Pulmonary artery endothelial cell (primary cell): ENCODE data around the gene SPRYD4. TPM values are rescaled to one million over a fixed set of nuclear protein-coding genes. Genes with fewer than 3 reads are reported as not detected.

Experiments used
- DNase-seq: peaks from one replicate; pipeline ENCODE4 v3.0.0-alpha.2; 2011; ENCODE audit warnings: low read depth, low spot score
- total RNA-seq: library from RNA; depleted of rRNA; stranded (reverse); fragments of >200 nt; gene quantifications from 2 replicates; pipeline ENCODE4 v1.2.3, GENCODE V29; 2014

The SPRYD4 gene
- total RNA-seq, 1 donor from 2014 or later: 1.7 TPM

DNA sequence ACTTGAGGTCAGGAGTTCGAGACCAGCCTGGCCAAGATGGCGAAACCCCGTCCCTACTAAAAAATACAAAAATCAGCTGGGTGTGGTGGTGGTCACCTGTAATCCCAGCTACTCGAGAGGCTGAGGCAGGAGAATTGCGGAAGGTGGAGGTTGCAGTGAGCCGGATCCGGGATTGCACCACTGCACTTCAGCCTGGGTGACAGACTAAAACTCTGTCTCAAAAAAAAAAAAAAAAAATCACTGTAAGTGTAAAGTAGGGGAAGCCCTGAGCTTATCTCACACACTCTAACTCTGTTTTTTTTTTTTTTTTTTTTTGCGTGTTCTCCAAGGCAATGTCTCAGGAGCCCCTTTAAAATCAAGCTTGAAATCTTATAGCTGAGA is 52.8 kb downstream of the SPRYD4 start:
- DNase-seq: no peak

DNA sequence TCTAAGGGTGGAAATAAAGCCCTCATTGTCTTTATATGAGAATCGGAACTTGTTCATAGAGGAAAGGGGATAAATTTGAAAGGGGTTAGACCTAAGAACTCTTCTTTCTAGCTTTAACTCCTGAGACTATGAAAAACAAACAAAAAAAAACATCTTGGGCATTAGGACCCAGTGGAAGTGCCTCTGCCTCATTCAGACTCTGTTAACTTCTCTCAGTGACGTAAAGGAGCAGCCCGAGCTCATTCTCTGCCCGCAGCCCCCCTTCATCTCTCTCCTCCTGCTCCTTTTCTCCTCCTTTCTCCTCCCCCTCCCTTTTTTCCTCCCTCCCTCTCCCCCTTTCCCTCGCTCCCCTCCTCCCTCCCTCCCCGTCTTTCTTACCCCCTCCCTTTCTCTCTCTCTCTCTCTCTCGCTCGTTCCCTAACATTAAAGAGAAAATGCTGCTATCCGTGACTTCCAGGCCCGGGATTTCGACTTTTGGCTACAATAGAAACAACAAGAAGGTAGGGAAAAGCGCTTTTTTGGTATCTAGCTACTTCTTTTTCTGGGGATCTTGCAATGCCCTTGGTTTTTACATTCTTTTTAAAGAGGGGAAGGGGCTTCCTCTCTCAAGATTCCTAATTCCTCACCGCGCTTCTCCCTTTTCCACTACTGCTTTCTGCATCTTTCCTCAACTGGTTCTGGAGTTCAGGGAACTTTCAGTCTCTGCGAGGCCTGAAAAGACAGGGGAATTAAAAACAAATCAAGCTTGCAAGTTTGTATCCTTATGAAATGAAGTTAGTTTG is 53.4 kb downstream of the SPRYD4 start, which contains the start of gene RBMS2:
TSS of gene RBMS2 (plus strand) at position 231 of the 782 bp plus-strand sequence. CDS start at position 435, 204 bp downstream.
- peak; percentile 85 for DNase-seq

DNA sequence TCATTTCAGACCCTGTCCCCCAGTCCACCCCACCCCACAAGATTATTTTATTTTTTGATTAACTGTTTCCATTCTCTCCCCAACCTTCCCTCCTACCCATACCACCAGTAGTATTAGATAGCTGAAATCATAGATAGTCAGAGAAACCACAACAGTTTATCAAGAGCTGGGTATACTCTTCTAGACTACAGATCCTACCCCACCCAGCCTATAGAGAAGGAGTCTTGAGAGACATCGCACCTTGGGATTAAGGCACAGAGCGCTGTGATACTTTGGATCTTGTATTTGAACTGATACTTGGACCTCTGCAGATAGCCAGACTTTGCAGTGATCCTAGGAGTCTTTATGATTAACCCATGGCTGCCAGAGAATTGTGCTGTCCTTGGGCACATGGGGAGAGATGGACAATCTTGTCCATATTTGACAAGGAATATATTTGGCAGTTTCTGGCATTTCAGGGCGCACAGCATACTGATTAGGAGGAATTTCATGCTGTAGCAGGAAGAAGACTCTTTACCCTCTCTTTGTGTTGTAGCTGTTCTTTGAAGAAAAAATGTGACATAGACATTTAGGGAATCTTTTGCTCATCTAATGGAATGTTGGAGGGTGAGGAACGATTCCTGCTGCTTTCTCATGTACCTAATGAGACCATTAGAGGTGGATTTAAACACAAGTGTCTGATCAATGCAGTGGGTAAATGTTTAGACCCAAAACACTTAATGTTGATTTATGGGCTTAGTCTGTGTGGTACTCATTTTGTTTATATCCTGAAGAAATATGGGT is 54.2 kb downstream of the SPRYD4 start:
- DNase-seq: no peak

DNA sequence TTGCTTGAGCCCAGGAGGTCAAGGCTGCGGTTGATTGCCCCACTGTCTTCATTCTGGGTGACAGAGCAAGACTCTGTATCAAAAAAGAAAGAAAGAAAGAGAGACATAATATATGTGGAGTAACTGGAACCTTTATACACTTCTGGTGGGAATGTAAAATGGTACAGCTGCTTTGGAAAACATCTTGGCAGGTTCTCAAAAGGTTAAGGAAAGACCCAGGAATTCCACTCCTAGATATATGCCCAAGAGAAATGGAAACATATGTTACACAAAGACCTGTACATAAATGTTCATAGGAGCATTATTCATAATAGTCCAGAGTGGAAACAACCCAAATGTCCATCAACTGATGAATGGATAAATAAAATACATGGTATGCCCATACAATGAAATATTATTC is 60.5 kb downstream of the SPRYD4 start:
- no peak for DNase-seq

Other genes starting within 250 kb of the SPRYD4 start
- gene RNF41, start 246.7 kb upstream of the SPRYD4 start, total RNA-seq: 189 and 215 TPM in 2 replicates
- 37.1 and 44.1 TPM in 2 replicates for gene NABP2, start 244.2 kb upstream of the SPRYD4 start, total RNA-seq
- not detected in 2 replicates for gene SLC39A5, start 238.5 kb upstream of the SPRYD4 start, total RNA-seq
- gene ANKRD52, start 210.2 kb upstream of the SPRYD4 start, total RNA-seq: 13.1 and 21.4 TPM in 2 replicates
- gene COQ10A, start 201.6 kb upstream of the SPRYD4 start, total RNA-seq: 4.9 and 7.3 TPM in 2 replicates
- gene CS, start 168.2 kb upstream of the SPRYD4 start, total RNA-seq: 151 TPM in 2 replicates
- 73.1 and 82.8 TPM in 2 replicates for gene CNPY2, start 152.6 kb upstream of the SPRYD4 start, total RNA-seq
- gene PAN2, start 134.6 kb upstream of the SPRYD4 start, total RNA-seq: 10.6 and 15.3 TPM in 2 replicates
- gene IL23A, start 129.7 kb upstream of the SPRYD4 start, total RNA-seq: 0.13 TPM in 1 of 2 replicates, not detected in the other
- gene STAT2, start 108.5 kb upstream of the SPRYD4 start, total RNA-seq: 54.6 and 87.9 TPM in 2 replicates
- gene APOF, start 105.7 kb upstream of the SPRYD4 start, total RNA-seq: not detected in 2 replicates
- 14.8 and 25.3 TPM in 2 replicates for gene TIMELESS, start 19.2 kb upstream of the SPRYD4 start, total RNA-seq
- 0.07 and 0.20 TPM in 2 replicates for gene MIP, start 13.9 kb upstream of the SPRYD4 start, total RNA-seq
- 0.26 and 0.28 TPM in 2 replicates for gene GLS2, start 19.6 kb downstream of the SPRYD4 start, total RNA-seq
- 21.6 and 25.7 TPM in 2 replicates for gene RBMS2, start 53.2 kb downstream of the SPRYD4 start, total RNA-seq
- 16.6 and 26.3 TPM in 2 replicates for gene BAZ2A, start 161.7 kb downstream of the SPRYD4 start, total RNA-seq
- gene ATP5F1B, start 177.4 kb downstream of the SPRYD4 start, total RNA-seq: 633 and 660 TPM in 2 replicates
- gene PTGES3, start 219.7 kb downstream of the SPRYD4 start, total RNA-seq: 85.3 and 143 TPM in 2 replicates